Activated CD4-positive, CD25-positive, alpha-beta regulatory T cell treated with anti-CD3 and anti-CD28 coated beads, Interleukin-2, amount 50 U/mL, for 16 hours (primary cell): ENCODE measurements around the gene CALHM1.
"Not testable (repeated sequence)": the region's sequence is repeated elsewhere in the genome, so short reads cannot be mapped to it uniquely, and the experiment has no call there.

ENCODE experiments used
- DNase-seq: peaks from one replicate; pipeline ENCODE4 v3.0.0-alpha.2; 2020; ENCODE audit warnings: low read depth, low spot score

CALHM1 gene

DNA sequence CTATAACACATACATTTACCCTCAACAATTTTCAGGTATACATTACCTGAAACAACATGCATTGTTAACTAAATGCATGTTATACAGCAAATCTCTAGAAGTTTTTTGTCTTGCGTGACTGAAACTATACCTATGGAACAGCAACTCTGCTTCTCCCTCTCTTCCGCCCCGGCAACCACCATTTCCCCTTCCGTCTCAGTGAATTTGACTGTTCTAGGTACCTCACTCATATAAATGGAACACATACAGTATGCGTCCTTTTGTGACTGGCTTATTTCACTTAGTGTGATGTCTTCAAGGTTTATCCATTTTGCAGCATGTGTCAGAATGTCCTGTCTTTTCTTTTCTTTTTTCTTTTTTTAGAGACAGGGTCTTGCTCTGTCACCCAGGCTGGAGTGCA, 29.1 kb downstream of the CALHM1 start:
- no peak for DNase-seq

DNA sequence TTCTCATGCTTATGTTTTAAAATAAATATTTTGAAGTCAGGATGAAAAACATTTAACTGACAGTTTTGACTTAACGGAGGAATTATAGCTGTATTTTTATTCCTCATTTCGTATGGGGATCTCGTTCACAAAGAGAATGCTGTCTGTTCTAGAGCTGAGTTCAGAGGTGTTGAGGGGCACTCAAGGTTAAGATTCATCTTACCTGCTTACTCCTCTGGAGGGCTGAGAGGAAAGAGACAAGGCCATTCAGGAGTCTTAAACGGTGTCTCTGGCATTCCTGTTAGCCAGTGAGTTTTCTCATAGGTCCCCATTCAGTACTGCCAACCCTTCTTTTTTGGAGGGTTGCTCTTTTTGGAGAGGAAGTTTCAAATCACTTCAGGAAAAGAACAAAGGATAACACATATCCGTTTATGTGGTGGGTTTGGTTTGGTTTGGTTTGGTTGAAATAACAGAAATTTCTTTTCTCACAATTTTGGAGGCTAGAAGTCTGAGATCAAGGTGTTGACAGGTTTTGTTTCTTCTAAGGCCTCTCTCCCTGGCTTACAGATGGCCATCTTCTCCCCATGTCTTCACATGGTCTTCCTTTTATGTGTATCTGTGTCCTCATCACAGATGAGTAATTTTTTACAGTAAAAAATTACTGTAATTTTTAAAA, 29.6 kb downstream of the CALHM1 start:
- no peak for DNase-seq

DNA sequence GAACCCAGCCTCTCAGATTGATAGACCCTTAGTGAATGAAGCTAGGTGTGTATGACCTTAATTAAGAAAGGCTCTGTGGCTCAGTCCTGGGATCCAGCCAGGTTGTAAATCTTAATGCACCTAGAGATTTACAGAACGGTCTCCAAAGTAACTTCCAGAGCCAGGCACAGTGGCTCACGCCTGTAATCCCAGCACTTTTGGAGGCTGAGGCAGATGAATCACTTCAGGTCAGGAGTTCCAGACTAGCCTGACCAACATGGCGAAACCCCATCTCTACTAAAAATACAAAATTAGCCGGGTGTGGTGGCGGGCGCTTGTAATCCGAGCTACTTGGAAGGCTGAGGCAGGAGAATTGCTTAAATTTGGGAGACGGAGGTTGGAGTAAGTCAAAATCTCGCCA, 30.8 kb downstream of the CALHM1 start:
- no peak for DNase-seq

DNA sequence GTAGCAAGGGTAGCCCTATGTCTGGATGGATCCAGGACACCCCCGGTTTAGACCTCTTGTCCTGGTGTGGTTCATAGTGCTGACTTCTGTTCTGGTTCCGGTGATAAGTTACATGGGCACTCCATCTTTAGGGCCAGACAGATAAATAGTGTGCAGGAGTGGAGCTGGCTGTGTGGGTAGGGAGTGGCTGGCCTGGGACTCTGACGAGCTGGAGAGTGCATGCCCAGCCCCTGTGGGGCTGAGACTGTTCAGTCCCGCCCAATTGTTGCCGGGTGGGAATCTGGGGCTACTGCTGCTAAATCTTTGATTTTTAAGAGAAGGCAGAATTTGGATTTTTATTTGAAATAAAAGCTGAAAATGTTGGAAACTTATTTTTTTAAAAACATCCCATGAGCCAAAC, 35.0 kb downstream of the CALHM1 start:
- DNase-seq, result no peak

DNA sequence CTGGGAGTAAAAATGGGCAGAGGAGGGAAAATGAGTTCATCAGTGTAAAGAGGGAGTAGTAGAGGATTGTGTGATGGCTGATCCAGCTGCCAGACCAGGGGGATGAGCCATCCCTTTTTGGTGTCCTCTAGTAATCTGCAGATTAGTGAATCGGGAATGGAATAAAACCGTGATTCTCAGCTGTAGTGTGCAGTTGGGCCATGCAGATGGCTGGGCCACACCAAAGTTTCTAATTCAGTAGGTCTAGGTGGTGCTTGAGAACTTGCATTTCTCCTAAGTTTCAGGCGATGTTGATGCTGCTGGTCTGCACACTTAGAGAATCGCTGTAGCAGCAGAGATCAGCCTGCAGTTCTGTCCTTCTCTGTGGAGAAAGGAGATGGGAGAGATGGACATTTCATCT, 39.6 kb downstream of the CALHM1 start:
- DNase-seq, result no peak

DNA sequence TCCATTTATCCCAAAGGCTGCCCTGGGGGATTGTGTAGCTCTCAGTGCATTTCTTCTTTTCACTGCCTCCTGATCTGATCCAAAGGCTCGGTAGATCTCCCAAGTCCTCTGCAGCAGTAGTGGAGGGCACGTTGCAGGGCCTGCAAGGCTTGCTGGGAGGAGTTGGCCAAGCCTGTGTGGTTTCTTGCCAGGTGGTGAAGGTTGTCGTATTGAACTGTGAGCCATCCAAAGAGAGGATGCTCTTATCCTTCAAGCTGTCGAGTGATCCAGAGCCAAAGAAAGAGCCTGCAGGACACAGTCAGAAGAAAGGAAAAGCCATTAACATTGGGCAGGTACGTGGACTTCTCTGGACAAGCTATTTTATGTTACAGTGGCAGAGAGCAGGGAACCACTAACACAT, 41.1 kb downstream of the CALHM1 start:
- no peak for DNase-seq

DNA sequence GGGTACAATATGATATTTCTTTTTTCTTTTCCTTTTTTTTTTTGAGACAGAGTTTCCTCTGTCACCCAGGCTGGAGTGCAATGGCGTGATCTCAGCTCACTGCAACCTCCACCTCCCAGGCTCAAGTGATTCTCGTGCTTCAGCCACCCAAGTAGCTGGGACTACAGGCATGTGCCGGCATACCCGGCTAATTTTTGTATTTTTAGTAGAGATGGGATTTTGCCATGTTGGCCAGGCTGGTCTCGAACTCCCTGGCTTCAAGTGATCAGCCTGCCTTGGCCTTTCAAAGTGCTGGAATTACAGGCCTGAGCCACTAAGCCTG, 41.6 kb downstream of the CALHM1 start:
- DNase-seq, result not testable (repeated sequence)

DNA sequence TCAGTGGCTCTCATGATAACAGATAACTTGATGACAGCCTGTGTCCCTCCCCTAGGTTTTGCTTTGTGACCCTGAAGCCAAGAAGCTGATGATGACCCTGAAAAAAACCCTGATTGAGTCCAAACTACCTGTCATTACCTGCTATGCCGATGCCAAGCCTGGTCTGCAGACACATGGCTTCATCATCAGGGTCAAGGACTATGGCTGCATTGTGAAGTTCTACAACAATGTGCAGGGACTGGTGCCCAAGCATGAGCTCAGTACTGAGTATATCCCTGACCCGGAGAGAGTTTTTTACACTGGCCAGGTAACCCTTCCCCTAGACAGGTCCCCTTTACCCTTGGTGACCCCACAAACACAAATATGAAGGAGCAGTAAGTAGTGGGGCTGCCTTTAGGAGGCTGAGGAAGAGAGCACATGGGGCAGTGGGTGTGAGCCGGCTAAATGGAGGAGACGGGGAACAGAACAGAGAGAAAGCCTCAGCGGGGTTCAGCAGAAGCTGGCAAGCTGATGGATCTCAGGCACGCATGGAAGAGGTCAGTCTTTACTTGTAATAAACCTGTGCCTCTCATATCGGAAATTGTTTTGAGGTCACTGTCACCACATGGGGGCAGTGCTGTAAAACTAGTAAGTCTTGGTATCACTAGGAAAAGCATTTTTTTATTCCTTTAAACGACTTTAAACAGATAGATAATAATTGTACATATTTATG, 42.1 kb downstream of the CALHM1 start:
- peak; percentile 32 for DNase-seq

DNA sequence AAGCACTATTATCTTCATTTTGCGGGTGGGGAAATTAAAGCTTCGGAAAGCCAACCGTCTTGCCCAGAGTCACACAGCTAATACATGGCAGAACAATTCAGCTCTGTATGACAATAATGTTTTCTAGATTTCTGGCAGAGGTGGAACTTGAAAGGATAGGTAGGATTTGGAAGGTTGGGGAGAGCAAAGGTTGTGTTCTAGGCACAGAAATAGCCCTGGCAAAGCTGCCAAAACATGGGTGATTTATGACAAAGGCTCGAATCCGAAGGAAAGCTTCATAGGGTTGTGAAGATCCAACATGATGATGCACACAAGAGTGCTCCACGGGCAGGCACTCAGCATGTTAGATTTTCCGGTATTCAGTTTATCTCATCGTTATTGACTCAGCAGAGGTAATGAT, 43.1 kb downstream of the CALHM1 start:
- DNase-seq, result no peak

DNA sequence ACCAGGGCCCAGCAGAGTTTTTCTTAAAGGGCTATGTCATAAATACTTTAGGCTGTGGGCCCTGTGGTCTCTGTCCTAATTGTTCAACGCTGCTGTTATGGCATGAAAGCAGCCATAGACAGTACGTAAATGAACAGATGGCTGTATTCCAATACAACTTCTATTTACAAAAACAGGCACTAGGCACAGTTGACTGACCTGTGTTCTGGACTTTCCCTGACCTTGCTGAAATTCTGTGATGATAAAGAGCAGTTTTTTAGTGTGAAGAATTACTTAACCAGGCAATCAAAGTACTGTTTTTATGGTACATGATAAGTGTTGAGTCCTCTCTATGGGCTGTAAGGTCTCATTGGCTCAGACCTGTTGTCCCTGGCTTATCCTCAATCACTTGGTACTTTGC, 45.1 kb downstream of the CALHM1 start:
- no peak for DNase-seq
